Loucy (cell line): ENCODE measurements around the gene POLR3GL.
A peak's percentile ranks its signal among the peaks of the same experiment; 100 is the strongest.

ENCODE experiments used
- H2AFZ ChIP-seq: fragments of 200-600 bp; sonication (generic); 2 replicates; pipeline ENCODE4 v1.6.0; 2016; ENCODE audit warnings: antibody characterized with exemption, mild to moderate bottlenecking, low read length, moderate library complexity
- H3F3A ChIP-seq: fragments of 200-600 bp; 2 replicates; pipeline ENCODE4 v1.6.0; 2016; ENCODE audit warnings: antibody characterized with exemption, low read depth, mild to moderate bottlenecking
- H3K27me3 ChIP-seq: fragments of 200-600 bp; sonication (generic); 2 replicates; pipeline ENCODE4 v1.6.1; 2014; ENCODE audit warnings: low read length, mild to moderate bottlenecking; ENCODE audit not compliant: insufficient read depth, poor library complexity, severe bottlenecking
- H3K36me3 ChIP-seq: fragments of 200-600 bp; sonication (generic); 2 replicates; pipeline ENCODE4 v1.6.1; 2016; ENCODE audit warnings: low read length; ENCODE audit not compliant: insufficient read depth
- H3K4me1 ChIP-seq: fragments of 200-600 bp; sonication (generic); 2 replicates; pipeline ENCODE4 v1.5.1; 2014; ENCODE audit warnings: low read length, mild to moderate bottlenecking; ENCODE audit not compliant: insufficient read depth, poor library complexity, severe bottlenecking
- H3K4me2 ChIP-seq: fragments of 200-600 bp; sonication (generic); 2 replicates; pipeline ENCODE4 v1.6.0; 2014; ENCODE audit warnings: antibody characterized with exemption, low read length, low read depth, mild to moderate bottlenecking; ENCODE audit not compliant: poor library complexity, severe bottlenecking
- H3K4me3 ChIP-seq: fragments of 200-600 bp; sonication (generic); 2 replicates; pipeline ENCODE4 v1.5.1; 2014; ENCODE audit warnings: low read length, mild to moderate bottlenecking, mixed read lengths; ENCODE audit not compliant: poor library complexity, severe bottlenecking
- H3K79me2 ChIP-seq: fragments of 200-600 bp; sonication (generic); 2 replicates; pipeline ENCODE4 v1.6.1; 2014; ENCODE audit warnings: low read length; ENCODE audit not compliant: insufficient read depth
- H3K9ac ChIP-seq: fragments of 200-600 bp; sonication (generic); 2 replicates; pipeline ENCODE4 v1.6.0; 2014; ENCODE audit warnings: mild to moderate bottlenecking, low read depth, low read length, moderate library complexity; ENCODE audit not compliant: poor library complexity, severe bottlenecking
- H3K9me2 ChIP-seq: fragments of 200-600 bp; sonication (generic); replicated peaks from 2 replicates; pipeline ENCODE4 v1.6.1; 2016; ENCODE audit warnings: low read depth, low read length, mixed read lengths
- H3K9me3 ChIP-seq: fragments of 200-600 bp; sonication (generic); 2 replicates; pipeline ENCODE4 v1.6.1; 2014; ENCODE audit warnings: mild to moderate bottlenecking, antibody characterized with exemption, low read length, low read depth; ENCODE audit not compliant: insufficient read depth
- H4K20me1 ChIP-seq: fragments of 200-600 bp; sonication (generic); 2 replicates; pipeline ENCODE4 v1.6.0; 2014; ENCODE audit warnings: antibody characterized with exemption, low read length, mild to moderate bottlenecking; ENCODE audit not compliant: insufficient read depth, poor library complexity, severe bottlenecking
- CTCF ChIP-seq: fragments of 200-600 bp; sonication (generic); conservative IDR thresholded peaks from 2 replicates; pipeline ENCODE4 v1.5.1; 2014; ENCODE audit warnings: mild to moderate bottlenecking, antibody characterized with exemption, low read length
- EZH2phosphoT487 ChIP-seq: fragments of 200-600 bp; IDR thresholded peaks from 2 replicates; pipeline ENCODE4 v1.6.1; 2018; ENCODE audit warnings: antibody characterized with exemption, mild to moderate bottlenecking, moderate library complexity, borderline replicate concordance

POLR3GL gene

GRCh38 chr1:145959333-145959732 is 5.2 kb upstream of the POLR3GL start:
- peak overlapping the region; percentile 83 for H3K4me2 ChIP-seq
- no peak overlapping the region for H2AFZ ChIP-seq
- H3K9me2 ChIP-seq: no peaks in the 10 kb centered on the region
- H3K4me1 ChIP-seq: peaks cover 68% of the 10 kb centered on the region
- H3K4me3 ChIP-seq: peak overlapping the region; percentile 79
- H3K36me3 ChIP-seq: no peaks in the 10 kb centered on the region
- peaks cover 13% of the 10 kb centered on the region for H4K20me1 ChIP-seq
- H3K79me2 ChIP-seq: peaks cover 64% of the 10 kb centered on the region
- no peaks in the 10 kb centered on the region for H3K27me3 ChIP-seq
- no peaks in the 10 kb centered on the region for H3K9me3 ChIP-seq
- TF ChIP-seq EZH2phosphoT487 (no peak), CTCF (no peak)
- peak overlapping the region; percentile 86 for H3K9ac ChIP-seq
- 0 out of 2 replicates have a peak, but pooled peaks cover 8% of the 10 kb centered on the region for H3F3A ChIP-seq

- Histone ChIP-seq H3K4me2 (peak overlapping the region; percentile 83), H2AFZ (peak overlapping the region; percentile 87), H4K20me1 (peaks cover 7% of the 10 kb centered on the region), H3K79me2 (peaks cover 59% of the 10 kb centered on the region), H3K9me3 (no peaks in the 10 kb centered on the region), H3K9me2 (no peaks in the 10 kb centered on the region), H3K4me3 (peak overlapping the region; percentile 79), H3K27me3 (no peaks in the 10 kb centered on the region), H3K36me3 (no peaks in the 10 kb centered on the region), H3K4me1 (peaks cover 61% of the 10 kb centered on the region), H3K9ac (peak overlapping the region; percentile 86), H3F3A (0 out of 2 replicates have a peak, but pooled peaks cover 8% of the 10 kb centered on the region)
- TF ChIP-seq EZH2phosphoT487 (no peak), CTCF (no peak)
These were observed 4.5 kb upstream of the POLR3GL start for GRCh38 chr1:145959957-145960467.

- H3K4me1 ChIP-seq: peaks cover 58% of the 10 kb centered on the region
- peak overlapping the region; percentile 86 for H3K9ac ChIP-seq
- peak overlapping the region; percentile 87 for H2AFZ ChIP-seq
- no peaks in the 10 kb centered on the region for H3K27me3 ChIP-seq
- H3K9me3 ChIP-seq: no peaks in the 10 kb centered on the region
- TF ChIP-seq CTCF (no peak), EZH2phosphoT487 (no peak)
- peak overlapping the region; percentile 79 for H3K4me3 ChIP-seq
- peaks cover 7% of the 10 kb centered on the region for H4K20me1 ChIP-seq
- no peaks in the 10 kb centered on the region for H3K36me3 ChIP-seq
- H3K79me2 ChIP-seq: peaks cover 59% of the 10 kb centered on the region
- H3F3A ChIP-seq: 0 out of 2 replicates have a peak, but pooled peaks cover 8% of the 10 kb centered on the region
- no peaks in the 10 kb centered on the region for H3K9me2 ChIP-seq
- H3K4me2 ChIP-seq: peak overlapping the region; percentile 83
These were observed 3.9 kb upstream of the POLR3GL start for GRCh38 chr1:145960468-145961108.
